GM23338 (cell line): Measurements from ENCODE around the gene TTYH3. TPM values are rescaled to one million over a fixed set of nuclear protein-coding genes. Genes with fewer than 3 reads are reported as not detected.

ENCODE experiments used
- ATAC-seq: fragments of 200-7000 bp; cut with Tn5 transposase; 3 replicates; pipeline ENCODE4 v1.9.1; 2020
- DNase-seq: peaks from one replicate; pipeline ENCODE4 v3.0.0-alpha.2; 2015; ENCODE audit warnings: low spot score
- H2AFZ ChIP-seq: fragments of 200-600 bp; sonication (generic); 2 replicates; pipeline ENCODE4 v1.8.0; 2016; ENCODE audit warnings: antibody characterized with exemption, mild to moderate bottlenecking, moderate library complexity
- H3F3A ChIP-seq: fragments of 200-600 bp; sonication (generic); replicated peaks from 2 replicates; pipeline ENCODE4 v1.8.0; 2017; ENCODE audit warnings: antibody characterized with exemption, mixed run types, low read depth
- H3K27ac ChIP-seq: fragments of 200-600 bp; sonication (generic); 2 replicates; pipeline ENCODE4 v1.6.1; 2016; ENCODE audit warnings: low read depth
- H3K27me3 ChIP-seq: fragments of 200-600 bp; sonication (generic); 2 replicates; pipeline ENCODE4 v1.8.0; 2016; ENCODE audit warnings: mild to moderate bottlenecking, mixed run types, moderate library complexity; ENCODE audit not compliant: insufficient read depth
- H3K36me3 ChIP-seq: fragments of 200-600 bp; sonication (generic); 2 replicates; pipeline ENCODE4 v1.8.0; 2016; ENCODE audit warnings: mild to moderate bottlenecking; ENCODE audit not compliant: insufficient read depth
- H3K4me1 ChIP-seq: fragments of 200-600 bp; sonication (generic); 2 replicates; pipeline ENCODE4 v1.8.0; 2016; ENCODE audit warnings: mild to moderate bottlenecking, moderate library complexity; ENCODE audit not compliant: insufficient read depth
- H3K4me2 ChIP-seq: fragments of 200-600 bp; sonication (generic); 2 replicates; pipeline ENCODE4 v1.7.1; 2017; ENCODE audit warnings: mixed run types
- H3K4me3 ChIP-seq: fragments of 200-600 bp; sonication (generic); 2 replicates; pipeline ENCODE4 v1.6.1; 2016; ENCODE audit warnings: mixed run types
- H3K79me2 ChIP-seq: fragments of 200-600 bp; sonication (generic); replicated peaks from 2 replicates; pipeline ENCODE4 v1.8.0; 2017; ENCODE audit warnings: mild to moderate bottlenecking; ENCODE audit not compliant: insufficient read depth
- H3K9me2 ChIP-seq: fragments of 200-600 bp; sonication (generic); 2 replicates; pipeline ENCODE4 v1.8.0; 2017; ENCODE audit not compliant: insufficient read depth
- H4K20me1 ChIP-seq: fragments of 200-600 bp; sonication (generic); replicated peaks from 2 replicates; pipeline ENCODE4 v1.8.0; 2017; ENCODE audit warnings: mild to moderate bottlenecking; ENCODE audit not compliant: insufficient read depth
- H3K27ac Mint-ChIP-seq: 2 replicates; pipeline ENCODE4 v1.8.0; 2020; ENCODE audit warnings: inconsistent platforms, mild to moderate bottlenecking, moderate library complexity, mixed read lengths
- H3K27me3 Mint-ChIP-seq: 3 replicates; pipeline ENCODE4 v1.8.0; 2022; ENCODE audit warnings: low read depth, mild to moderate bottlenecking, moderate library complexity, mixed read lengths, inconsistent platforms; ENCODE audit not compliant: insufficient read depth, poor library complexity
- H3K36me3 Mint-ChIP-seq: 3 replicates; pipeline ENCODE4 v1.8.0; 2021; ENCODE audit warnings: low read depth, mild to moderate bottlenecking, inconsistent platforms, moderate library complexity, mixed read lengths
- H3K4me1 Mint-ChIP-seq: 3 replicates; pipeline ENCODE4 v1.8.0; 2020; ENCODE audit warnings: mild to moderate bottlenecking, inconsistent platforms, mixed read lengths
- H3K4me3 Mint-ChIP-seq: 3 replicates; pipeline ENCODE4 v1.8.0; 2021; ENCODE audit warnings: moderate library complexity, mild to moderate bottlenecking, inconsistent platforms, mixed read lengths
- H3K9me3 Mint-ChIP-seq: 3 replicates; pipeline ENCODE4 v1.8.0; 2020; ENCODE audit warnings: moderate library complexity, mild to moderate bottlenecking, inconsistent platforms, mixed read lengths
- CTCF ChIP-seq, 2 experiments: fragments of 200-600 bp in 1 of 2; sonication (generic) in 1 of 2; conservative IDR thresholded peaks; 2 replicates each; pipeline versions ENCODE4 v1.5.1 to v1.6.1; 2016 to 2017; ENCODE audit warnings: antibody characterized with exemption in 2 of 2, low read depth in 2 of 2, mild to moderate bottlenecking in 2 of 2, moderate library complexity in 1 of 2
- ETS1 ChIP-seq: IDR thresholded peaks from 2 replicates; pipeline ENCODE4 v1.6.1; 2016; ENCODE audit warnings: antibody characterized with exemption
- EZH2 ChIP-seq: fragments of 200-600 bp; sonication (generic); IDR thresholded peaks from one replicate; pipeline ENCODE4 v1.8.0; 2017; ENCODE audit warnings: antibody characterized with exemption, mild to moderate bottlenecking, low read depth; ENCODE audit not compliant: unreplicated experiment
- EZH2phosphoT487 ChIP-seq: fragments of 200-600 bp; sonication (generic); IDR thresholded peaks from one replicate; pipeline ENCODE4 v1.8.1; 2018; ENCODE audit warnings: antibody characterized with exemption; ENCODE audit not compliant: unreplicated experiment
- JUNB ChIP-seq: IDR thresholded peaks from one replicate; pipeline ENCODE4 v1.6.1; 2016; ENCODE audit warnings: antibody characterized with exemption; ENCODE audit not compliant: unreplicated experiment
- NANOG ChIP-seq: IDR thresholded peaks from 2 replicates; pipeline ENCODE4 v1.6.1; 2016; ENCODE audit warnings: antibody characterized with exemption, borderline replicate concordance
- STAT1 ChIP-seq: IDR thresholded peaks from one replicate; pipeline ENCODE4 v1.6.1; 2016; ENCODE audit warnings: antibody characterized with exemption; ENCODE audit not compliant: unreplicated experiment
- ZNF114 ChIP-seq: fragments of 250-450 bp; sonication (Bioruptor Pico); IDR thresholded peaks from 2 replicates; pipeline ENCODE4 v1.5.0; 2020; ENCODE audit warnings: mild to moderate bottlenecking, moderate library complexity
- ZNF331 ChIP-seq: fragments of 250-450 bp; sonication (Bioruptor Pico); IDR thresholded peaks from 2 replicates; pipeline ENCODE4 v1.5.0; 2020; ENCODE audit warnings: low read depth, mild to moderate bottlenecking, moderate library complexity
- ZNF462 ChIP-seq: fragments of 250-450 bp; sonication (Bioruptor Pico); IDR thresholded peaks from 2 replicates; pipeline ENCODE4 v1.5.0; 2020; ENCODE audit warnings: mild to moderate bottlenecking, moderate library complexity
- polyA plus RNA-seq: library from polyadenylated mRNA; unstranded; fragments of >200 nt; fragmentation: Nextera tagmentation; extraction: Ambion mirVana; gene quantifications from 2 replicates; pipeline ENCODE4 v1.2.1, GENCODE V29; 2016
- total RNA-seq: library from RNA; depleted of rRNA; stranded (reverse); fragments of >200 nt; shearing (Covaris generic); gene quantifications from 2 replicates; pipeline ENCODE4 v1.2.3, GENCODE V29; 2014

TTYH3 gene
- total and polyA plus RNA-seq, 2 experiments from 2014 or later: 59.6 to 126 TPM

- no peak for TF ChIP-seq EZH2
- no peak for TF ChIP-seq NANOG
- TF ChIP-seq CTCF (conservative IDR thresholded peaks at IDR 0.05; ENCODE audit: low read depth in 2 of 2): no peak
- TF ChIP-seq EZH2phosphoT487: no peak
- no peak for TF ChIP-seq JUNB
Observed at GRCh38 chr7:2708041-2708440, 76.3 kb downstream of the TTYH3 start (continued).

GRCh38 chr7:2708547-2709310 is 76.9 kb downstream of the TTYH3 start:
- peaks cover 14% of the 10 kb centered on the region for H3K27me3 Mint-ChIP-seq
- no peaks in the 10 kb centered on the region for H3K79me2 ChIP-seq
- no peak overlapping the region for H3K27ac Mint-ChIP-seq
- H3K4me1 Mint-ChIP-seq: peaks cover 16% of the 10 kb centered on the region
- H3K4me3 ChIP-seq: no peak overlapping the region
- 0 out of 3 replicates have a peak, but pooled peaks cover 2% of the 10 kb centered on the region for H3K9me3 Mint-ChIP-seq
- no peaks in the 10 kb centered on the region; the same call in 1 of the 2 replicates for H4K20me1 ChIP-seq
- DNase-seq (no peak), ATAC-seq (no peak)
- no peaks in the 10 kb centered on the region for H3F3A ChIP-seq
- no peaks in the 10 kb centered on the region for H3K27me3 ChIP-seq
- no peak overlapping the region for H3K27ac ChIP-seq
- peaks cover 7% of the 10 kb centered on the region; the same call in 2 of the 3 replicates for H3K36me3 Mint-ChIP-seq
- no peaks in the 10 kb centered on the region for H3K4me1 ChIP-seq
- H2AFZ ChIP-seq: no peak overlapping the region
- no peaks in the 10 kb centered on the region for H3K9me2 ChIP-seq
- H3K4me3 Mint-ChIP-seq: no peak overlapping the region
- H3K36me3 ChIP-seq: no peaks in the 10 kb centered on the region
- no peak overlapping the region for H3K4me2 ChIP-seq
- TF ChIP-seq ETS1 (no peak), ZNF114 (CRISPR knock-in tag) (no peak), EZH2phosphoT487 (no peak), ZNF331 (CRISPR knock-in tag) (no peak), CTCF (conservative IDR thresholded peaks at IDR 0.05; ENCODE audit: low read depth in 2 of 2) (no peak), STAT1 (no peak), ZNF462 (no peak), JUNB (no peak)
